Skeletal muscle cell (primary cell): Measurements from ENCODE around the gene CREB3L2.
"Not testable (repeated sequence)": the region's sequence is repeated elsewhere in the genome, so short reads cannot be mapped to it uniquely, and the experiment has no call there.

Source experiments
- DNase-seq: peaks from one replicate; pipeline ENCODE4 v3.0.0-alpha.2; 2010; ENCODE audit warnings: low read depth
- H3K4me3 ChIP-seq: 2 replicates; pipeline ENCODE4 v1.5.1; 2011; ENCODE audit warnings: low read depth, mild to moderate bottlenecking, control low read depth, low read length, moderate library complexity

Gene CREB3L2

DNA sequence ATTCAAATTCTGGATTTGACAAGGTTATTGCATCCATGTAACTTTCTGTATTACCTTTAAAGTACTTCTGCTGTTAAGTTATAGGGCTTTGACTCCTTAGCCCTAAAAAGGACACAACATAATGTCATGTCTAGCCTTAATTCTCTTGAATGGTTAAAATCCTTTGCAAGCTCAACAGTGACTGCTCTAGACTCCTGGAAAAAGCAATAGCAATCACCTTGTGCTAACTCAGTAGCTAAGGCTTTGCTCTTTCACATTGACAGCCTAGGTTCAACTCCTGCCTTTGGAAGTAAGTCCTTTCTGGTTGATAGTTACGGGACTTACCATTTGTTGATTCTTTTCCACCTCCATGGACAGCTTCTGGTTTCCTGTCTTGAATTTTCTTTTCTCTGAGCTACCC lies 16.1 kb upstream of the CREB3L2 start:
- DNase-seq, result no peak
- no peak overlapping the region for H3K4me3 ChIP-seq

DNA sequence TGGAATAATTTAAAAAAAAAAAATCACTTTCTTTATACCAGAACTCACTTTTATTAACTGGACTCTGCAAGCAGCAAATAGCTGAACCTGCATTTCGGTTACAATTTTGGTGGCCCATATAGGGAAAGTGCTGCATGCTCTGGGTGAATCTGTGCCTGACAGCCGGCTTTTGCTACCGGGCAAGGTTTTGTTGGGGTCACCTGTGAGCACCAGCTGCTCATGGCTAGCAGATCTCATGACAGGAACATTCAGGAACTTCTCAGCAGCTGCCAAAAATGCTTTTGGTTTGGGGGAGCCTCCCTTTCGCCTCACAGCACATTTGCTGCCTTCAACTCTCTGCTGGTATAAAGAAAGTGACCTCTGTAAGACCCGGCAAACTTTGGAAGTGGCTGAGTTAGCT lies 13.2 kb upstream of the CREB3L2 start:
- H3K4me3 ChIP-seq, result no peak overlapping the region
- DNase-seq, result no peak

DNA sequence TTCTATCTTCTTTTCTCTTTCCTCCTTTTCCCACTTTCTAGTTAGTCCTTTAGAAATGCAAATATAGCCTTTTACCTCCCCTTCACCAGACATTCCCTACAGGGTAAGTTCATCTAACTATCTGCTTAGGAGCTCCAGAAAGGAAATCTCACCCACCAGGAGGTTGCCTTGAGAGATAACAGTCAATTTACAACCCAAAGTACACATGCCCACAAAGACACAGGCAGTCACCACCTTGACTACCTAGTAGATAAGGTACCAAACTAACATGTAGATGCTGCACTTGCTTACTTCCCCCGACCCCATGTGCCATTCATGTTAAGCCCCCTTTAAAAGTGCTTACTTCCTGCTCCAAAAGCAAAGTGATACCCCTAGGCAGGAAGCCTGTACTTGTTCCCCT lies 12.8 kb upstream of the CREB3L2 start:
- DNase-seq, result no peak
- no peak overlapping the region for H3K4me3 ChIP-seq

DNA sequence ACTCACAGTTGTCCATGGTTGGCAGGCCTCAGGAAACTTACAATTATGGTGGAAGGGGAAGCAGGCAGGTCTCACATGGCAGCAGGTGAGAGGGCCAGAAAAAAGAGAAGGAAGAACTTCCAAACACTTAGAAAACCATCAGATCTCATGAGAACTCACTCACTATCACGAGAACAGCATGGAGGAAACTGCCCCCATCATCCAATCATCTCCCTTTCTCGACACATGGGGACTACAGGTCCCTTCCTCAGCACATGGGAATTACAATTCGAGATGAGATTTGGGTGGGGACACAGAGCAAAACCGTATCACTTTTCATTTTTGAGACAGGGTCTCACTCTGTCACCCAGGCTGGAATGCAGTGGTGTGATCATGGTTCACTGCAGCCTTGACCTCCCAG lies 12.3 kb upstream of the CREB3L2 start:
- H3K4me3 ChIP-seq, DNase-seq: not testable (repeated sequence)

DNA sequence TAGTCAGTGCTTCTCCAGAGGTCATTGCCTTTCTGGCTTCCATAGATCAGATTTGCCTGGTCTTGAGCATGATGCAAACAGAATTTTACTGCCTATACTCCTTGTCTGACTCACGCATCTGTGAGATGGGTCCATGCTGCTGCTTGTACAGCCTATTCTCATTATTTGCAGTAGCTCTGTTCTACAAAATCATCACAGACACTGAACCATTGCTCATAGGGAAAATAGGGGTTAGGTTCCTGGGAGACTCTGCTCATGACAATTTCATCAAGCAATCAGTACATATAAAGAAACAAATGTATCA lies 7.4 kb upstream of the CREB3L2 start:
- no peak for DNase-seq
- no peak overlapping the region for H3K4me3 ChIP-seq

DNA sequence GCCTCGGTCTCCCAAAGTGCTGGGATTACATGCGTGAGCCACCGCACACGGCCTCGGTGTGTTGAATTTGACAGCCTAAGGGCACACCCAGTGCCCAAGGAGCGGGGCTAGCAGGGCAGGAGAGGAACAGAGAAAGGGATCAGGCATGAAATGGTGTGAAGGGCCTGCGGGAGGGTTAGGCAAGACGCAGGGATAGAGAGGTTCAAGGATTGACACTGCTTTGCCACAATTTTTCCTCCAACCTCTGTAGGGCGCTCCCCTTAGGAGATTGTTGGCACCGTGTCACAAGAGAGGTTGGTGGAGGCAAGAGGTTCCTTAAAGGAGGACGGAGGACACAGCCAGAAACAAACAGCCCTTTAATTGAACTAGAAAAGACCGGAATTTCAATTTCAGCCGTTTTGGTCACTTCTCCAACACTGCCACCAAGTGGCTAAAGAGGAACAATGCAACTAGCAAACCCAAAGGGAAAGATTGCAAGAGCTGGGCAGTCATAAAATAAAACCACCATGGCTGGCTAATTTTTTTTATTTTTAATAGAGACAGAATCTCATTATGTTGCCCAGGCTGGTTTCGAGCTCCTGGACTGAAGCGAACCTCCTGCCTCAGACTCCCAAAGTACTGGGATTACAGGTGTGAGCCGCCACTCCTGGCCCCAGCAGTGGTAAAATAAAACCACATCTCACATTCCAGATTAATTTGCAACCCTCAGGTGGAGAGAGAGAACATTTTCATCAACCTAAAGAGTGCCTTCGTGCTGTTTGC lies 6.9 kb upstream of the CREB3L2 start:
- DNase-seq, result no peak

DNA sequence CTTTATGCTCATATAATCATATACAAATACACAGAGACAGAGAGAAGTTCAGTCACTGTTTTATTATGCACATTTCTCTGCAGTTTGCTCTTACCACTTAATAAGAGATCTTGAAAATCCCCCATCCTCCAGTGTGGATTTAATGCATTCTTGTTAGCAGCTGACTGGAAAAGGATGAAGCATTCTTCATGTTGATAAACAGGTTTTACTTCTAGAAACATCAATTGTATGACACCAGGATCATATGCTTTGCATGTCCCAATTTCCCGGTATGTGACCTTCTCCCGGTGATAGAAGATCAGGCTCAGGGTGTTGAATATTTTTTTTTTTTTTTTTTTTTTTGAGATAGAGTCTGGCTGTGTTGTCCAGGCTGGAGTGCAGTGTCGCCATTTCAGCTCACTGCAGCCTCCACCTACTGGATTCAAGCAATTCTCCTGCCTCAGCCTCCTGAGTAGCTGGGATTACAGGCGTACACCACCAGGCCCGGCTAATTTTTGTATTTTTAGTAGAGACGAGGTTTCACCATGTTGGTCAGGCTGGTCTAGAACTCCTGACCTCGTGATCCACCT lies 6.2 kb upstream of the CREB3L2 start:
- no peak overlapping the region for H3K4me3 ChIP-seq
- DNase-seq, result no peak

More for the DNA sequence above, 6.9 kb upstream of the CREB3L2 start:
- H3K4me3 ChIP-seq, result no peak overlapping the region

DNA sequence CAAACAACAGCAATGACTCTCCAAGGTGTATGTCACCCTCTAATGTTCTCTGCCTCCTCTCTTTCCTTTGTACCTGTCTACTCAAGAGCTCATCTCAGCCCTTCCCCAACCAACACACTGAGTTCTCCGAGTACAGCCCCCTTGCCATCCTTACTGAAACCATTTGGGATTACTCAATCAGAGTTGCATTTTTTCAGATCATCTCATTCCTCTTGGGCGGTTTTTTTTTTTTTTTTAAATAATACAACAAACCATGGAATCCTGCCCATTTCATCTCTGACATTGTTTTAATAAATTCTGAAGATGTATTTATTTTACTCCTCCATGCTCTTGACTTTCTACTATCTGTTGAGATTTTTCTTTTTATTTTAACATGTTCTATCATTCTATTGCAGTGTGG lies 4.2 kb upstream of the CREB3L2 start:
- no peak overlapping the region for H3K4me3 ChIP-seq
- DNase-seq, result no peak

DNA sequence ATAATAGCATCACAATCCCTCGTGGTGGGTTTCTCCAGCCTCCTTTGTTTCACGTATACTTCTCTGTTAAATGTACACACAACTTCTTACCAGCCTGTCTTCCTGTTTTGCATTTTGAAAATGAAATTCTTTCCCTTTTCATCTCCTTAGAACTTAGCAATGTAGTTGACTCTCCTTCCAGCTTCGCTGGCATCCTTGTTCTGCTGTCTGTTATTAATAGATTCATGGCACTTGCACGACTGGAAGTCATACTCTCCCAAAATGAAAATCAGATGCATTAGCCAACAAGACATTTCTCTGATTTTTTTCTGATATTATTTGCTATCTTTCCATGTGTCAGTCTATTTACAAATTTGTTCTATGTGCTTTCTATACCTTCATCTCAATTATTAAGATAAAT lies 3.0 kb upstream of the CREB3L2 start:
- DNase-seq, result no peak
- no peak overlapping the region for H3K4me3 ChIP-seq

DNA sequence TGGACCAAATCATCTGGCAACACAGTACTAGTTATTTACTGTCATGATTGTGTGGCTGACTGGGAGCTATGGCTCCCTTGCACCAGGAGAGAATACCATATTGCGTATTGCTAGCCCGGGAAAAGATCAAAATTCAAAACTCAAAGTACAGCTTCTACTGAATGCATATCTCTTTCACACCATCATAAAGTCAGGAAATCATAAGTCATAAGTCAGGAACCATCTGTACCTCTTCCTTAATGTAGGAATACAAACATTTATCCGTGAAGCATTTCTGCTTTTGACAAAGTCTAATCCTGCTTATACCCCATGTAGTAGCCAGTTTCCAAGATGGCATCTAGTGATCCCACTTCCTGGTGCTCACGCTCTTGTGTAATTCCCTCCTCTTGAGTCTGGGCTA lies 2.2 kb upstream of the CREB3L2 start:
- H3K4me3 ChIP-seq, result no peak overlapping the region
- no peak for DNase-seq

DNA sequence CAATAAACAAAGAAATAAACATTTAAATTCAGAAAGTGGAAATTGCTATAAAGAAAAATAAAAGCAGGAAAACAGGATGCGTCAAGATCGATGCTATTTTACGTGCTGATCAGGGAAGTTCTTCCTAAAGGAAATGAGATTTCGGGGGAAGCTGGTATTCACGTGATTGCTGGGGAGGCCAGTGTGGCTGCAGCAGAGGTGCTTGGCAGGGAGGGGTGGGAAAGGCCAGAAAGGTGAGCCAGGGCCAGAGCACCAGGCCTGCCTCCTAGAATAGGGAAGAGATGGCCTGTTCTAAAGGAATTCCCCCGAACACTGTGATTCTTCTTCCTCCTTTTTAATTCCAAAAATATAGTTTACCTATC lies 923 bp upstream of the CREB3L2 start:
- no peak for DNase-seq
- no peak overlapping the region for H3K4me3 ChIP-seq

DNA sequence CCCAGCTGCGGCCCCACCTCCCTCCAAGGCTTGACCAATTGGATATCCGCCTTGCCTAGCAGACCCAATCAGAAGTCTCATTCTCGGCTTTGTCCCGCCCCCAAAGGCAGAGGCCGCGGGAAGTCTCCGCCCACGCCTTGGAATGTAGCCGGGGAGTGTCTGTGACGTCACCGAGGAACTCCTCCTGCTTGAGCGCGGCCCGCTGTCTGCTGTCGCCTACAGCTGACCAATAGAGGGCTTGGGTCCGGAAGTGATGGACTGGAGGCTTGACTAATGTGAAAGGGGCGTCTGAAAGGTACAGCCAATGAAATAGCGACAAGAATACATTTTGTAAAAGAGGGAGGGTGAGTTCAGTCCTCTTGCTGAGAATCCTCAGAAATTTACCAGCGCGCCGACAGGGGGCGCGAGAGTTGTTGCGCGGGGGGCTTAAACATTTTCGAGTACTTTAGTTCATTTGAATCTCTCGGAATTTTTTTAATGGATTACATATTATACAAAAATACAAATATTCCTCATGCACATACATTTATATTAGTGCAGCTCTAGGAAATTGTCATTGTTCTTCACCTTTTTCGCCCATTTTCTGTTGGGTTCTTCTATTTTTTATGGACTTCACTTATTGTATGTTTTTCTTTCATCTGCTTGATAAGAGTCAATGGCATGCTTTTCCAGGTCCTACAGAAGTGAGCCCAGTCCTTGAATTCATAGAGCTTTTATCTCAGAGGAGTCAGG lies 376 bp upstream of the CREB3L2 start:
- DNase-seq, result peak; percentile 99
- peak overlapping the region; percentile 98 for H3K4me3 ChIP-seq

DNA sequence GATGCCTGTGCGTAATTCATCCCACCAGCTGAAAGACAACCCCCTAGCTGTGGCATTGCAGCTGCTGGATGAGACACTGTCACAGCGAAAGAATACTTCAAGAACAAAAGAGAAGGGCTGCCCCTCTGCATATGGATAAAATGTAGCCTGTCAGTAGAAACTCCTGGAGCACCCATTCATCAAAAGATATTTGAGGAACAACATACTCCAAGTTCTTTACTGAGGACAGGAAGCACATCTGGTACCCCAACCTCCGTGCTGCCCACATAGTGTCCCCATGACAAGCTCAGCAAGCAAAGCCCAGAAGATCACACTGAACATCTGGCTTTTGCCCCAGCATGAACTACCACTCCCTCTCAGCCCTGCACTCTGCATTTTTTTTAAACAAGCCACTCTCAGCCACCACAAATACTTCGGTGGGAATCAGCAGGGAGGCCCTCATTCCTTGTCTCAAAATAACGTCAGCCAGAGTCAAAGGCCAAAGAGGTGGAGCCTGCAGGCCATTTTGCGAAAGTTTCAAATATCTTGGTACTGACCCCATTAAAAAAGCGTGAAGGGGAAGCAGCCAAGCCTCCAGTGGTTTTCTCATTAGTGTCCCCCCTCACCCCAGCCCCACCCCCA lies 1.7 kb downstream of the CREB3L2 start:
- DNase-seq, result peak; percentile 92
- H3K4me3 ChIP-seq, result peak overlapping the region; percentile 98

DNA sequence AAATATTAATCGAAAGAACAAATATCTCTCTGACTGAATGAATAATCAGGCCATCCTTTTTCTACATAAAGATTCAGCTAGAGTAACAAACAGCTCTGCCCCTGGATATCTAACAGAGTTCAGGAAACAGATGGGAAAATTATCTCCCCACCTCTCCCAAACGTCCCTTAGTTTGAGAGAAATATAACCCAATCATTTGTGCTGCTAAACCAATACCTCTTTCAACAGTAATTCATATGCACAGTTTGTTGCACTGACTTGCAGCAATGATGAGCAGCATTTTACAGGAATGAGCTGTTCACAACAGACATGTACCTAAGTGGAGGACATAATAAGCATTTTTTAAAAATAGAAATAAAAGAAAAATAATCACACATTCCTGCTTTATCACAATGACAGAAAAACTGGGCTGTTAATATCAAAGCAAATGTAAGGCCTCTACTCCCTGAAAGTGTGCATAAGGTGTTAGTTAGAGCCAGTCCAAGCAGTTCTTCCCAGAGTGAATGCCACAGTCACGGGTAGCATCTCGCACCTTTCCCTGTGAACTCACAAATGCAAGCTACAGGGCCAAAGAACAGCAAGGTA lies 2.3 kb downstream of the CREB3L2 start:
- DNase-seq, result no peak
- H3K4me3 ChIP-seq, result peak overlapping the region; percentile 98

DNA sequence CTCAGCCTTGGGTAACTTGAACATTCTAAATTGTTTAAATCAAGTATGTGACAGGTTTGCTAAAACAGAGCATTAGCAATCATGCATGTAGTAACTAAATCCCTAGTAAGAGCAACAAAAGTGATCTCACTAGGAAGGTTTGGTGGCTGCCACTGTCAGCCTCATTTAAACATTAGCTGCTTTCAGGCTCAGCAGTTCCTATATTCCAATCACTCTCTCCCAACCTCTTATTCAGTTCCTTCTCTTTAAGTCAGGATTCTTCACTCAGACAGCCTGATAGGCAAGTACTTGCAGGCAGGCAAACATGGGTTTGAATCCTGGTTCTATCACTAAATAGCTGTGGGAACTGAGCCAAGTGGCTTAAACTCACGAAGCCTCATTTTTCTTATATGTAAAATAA lies 3.6 kb downstream of the CREB3L2 start:
- DNase-seq, result no peak
- H3K4me3 ChIP-seq, result no peak overlapping the region

DNA sequence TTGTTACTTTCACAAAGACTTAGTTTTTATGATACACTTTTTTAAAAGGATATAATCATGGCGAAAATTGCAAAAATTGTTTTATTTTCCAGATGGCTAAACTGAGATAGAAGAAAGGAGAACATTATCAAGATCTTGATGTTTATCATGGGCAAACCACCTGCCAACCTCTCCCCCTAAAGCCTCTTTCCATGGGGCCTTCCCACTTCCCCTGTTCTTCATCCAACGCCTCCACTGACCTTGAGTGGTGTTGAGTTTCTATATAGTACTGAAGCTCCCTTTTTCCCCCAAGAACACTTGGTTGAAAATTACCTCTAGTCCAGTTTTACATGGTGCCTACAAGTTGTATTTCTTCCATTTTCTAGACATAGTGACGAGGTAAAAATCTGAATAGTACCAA lies 5.0 kb downstream of the CREB3L2 start:
- DNase-seq, result no peak

DNA sequence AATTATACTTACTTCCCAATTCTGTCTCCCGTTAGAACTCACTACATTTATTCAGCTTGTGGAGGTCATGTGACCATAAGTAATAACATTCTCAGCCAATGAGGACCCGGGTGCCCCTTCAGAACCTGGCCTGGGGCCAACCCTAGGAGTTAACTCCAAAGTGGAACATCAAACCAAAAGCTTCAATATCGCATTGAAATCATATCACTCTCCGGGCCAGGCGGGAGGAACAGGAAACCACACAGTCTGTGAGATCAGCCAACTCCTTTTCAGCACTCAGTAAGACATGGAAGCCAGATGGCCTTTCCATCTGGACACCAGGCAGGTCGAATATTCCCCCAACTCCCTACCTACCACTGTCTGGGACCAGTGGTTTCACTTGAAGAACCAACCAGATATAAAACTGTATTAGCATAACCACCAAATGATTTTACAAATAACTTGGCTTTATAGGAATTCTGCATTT lies 5.5 kb downstream of the CREB3L2 start:
- H3K4me3 ChIP-seq, result no peak overlapping the region
- no peak for DNase-seq

More for the DNA sequence above, 5.0 kb downstream of the CREB3L2 start:
- no peak overlapping the region for H3K4me3 ChIP-seq

DNA sequence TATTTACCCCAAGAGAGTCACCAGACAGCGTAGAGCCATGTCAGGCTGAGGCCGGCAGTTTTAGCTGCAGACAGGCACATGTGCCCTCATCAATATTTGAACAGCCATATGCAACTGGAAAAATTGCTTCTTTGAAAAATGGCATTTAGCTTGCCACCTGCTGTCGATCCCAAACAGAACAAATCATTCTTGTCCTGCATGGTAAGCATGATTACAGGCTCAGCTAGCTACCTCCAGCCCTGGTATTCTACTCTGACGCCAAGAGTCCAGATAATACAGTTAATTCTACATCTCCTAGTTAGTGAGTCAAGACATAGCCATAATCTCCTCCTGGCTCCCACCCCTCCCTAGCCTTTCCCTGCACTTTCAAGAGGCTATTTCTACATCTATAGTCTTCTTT lies 7.7 kb downstream of the CREB3L2 start:
- DNase-seq, result no peak

DNA sequence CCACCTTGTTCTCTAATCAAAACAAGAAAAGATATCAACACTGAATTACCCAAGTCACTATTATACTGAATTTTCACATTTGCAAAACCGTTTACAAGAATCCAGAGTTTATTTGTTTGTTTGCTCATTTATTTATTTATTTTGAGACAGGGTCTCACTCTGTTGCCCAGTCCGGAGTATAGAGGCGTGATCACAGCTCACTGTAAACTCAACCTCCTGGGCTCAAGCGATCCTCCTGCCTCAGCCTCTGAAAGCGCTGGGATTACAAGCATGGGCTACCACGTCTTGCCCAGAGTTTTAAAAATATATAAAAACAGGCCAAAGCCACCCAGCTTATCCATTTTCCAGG lies 8.5 kb downstream of the CREB3L2 start:
- no peak for DNase-seq
- H3K4me3 ChIP-seq, result no peak overlapping the region

More for the DNA sequence above, 7.7 kb downstream of the CREB3L2 start:
- H3K4me3 ChIP-seq, result no peak overlapping the region
